Measurements from ENCODE around the gene DNM1.
"Not testable (repeated sequence)": the region's sequence is repeated elsewhere in the genome, so short reads cannot be mapped to it uniquely, and the experiment has no call there.

The DNM1 gene

GRCh38 chr9:128276574-128277270 lies 73.5 kb downstream of the DNM1 start:
- no peak for DNase-seq (ENCODE audit: low read depth)

DNA sequence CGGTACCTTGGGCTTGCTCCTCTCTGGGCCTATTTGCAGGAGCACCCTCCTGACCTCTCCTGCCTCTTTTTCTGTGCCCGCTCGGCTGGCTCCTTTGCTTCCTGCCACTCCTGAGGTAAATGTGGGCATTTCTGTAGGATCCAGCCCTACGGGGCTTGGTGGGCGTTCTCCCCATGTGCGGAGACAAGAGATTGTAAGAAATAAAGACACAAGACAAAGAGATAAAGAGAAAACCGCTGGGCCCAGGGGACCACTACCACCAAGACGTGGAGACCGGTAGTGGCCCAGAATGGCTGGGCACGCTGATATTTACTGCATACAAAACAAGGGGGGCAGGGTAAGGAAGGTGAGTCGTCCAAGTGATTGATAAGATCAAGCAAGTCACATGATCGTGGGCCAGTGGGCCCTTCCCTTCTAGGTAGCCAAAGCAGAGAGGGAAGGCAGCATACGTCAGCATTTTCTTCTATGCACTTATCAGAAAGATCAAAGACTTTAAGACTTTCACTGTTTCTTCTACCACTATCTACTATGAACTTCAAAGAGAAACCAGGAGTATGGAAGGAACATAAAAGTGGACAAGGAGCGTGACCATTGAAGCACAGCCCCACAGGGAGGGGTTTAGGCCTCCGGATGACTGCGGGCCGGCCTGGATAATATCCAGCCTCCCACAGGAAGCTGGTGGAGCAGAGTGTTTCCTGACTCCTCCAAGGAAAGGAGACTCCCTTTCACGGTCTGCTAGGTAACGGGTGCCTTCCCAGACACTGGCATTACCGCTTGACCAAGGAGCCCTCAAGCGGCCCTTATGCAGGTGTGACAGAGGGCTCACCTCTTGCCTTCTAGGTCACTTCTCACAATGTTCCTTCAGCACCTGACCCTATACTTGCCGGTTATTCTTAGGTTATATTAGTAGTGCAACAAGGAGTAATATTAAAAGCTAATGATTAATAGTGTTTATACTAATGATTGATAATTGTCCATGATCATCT lies 76.2 kb downstream of the DNM1 start:
- DNase-seq (ENCODE audit: low read depth): not testable (repeated sequence)

DNA sequence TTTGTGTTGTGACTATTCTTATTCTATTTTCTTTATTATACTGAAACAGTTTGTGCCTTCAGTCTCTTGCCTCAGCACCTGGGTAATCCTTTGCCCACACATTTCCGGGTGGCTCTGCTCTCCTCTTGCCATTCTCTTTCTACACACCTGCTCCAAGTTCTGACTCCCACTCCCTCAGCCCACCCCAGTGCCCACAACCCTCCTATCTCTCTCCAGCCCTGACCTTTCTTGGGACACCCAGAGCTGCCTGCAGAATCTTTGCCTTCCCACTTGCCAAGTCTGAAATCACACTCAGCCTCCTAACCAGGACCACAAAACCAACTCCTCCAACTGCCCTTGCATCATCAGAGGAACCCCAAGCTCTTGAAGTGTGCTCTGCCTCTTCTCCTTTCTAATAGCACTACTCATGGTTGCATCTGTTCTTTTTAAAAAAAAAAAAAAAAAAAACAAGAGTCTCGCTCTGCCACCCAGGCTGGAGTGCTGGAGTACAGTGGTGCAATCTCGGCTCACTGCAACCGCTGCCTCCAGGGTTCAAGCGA lies 77.0 kb downstream of the DNM1 start:
- no peak for DNase-seq (ENCODE audit: low read depth)

DNA sequence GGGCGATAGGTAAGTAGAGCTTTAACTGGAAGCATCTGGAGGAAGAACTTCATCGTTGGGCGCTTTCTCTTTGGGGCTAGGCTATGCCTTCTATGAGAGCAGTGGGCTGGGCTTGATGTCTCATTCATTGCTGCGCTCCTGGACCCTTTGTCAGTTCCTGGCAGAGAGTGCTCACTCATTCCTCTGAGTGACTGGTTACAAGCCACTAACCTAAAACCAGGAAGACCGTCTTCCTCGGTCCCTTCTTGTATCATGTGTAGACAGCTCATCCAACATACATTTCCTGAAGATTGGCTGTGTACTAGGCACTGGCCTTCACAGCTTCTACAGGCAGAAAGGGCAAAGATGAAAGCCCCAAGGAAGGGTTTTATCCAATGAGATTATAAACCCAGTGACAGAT lies 79.3 kb downstream of the DNM1 start:
- DNase-seq (ENCODE audit: low read depth): no peak

GRCh38 chr9:128285033-128285784 lies 82.0 kb downstream of the DNM1 start:
- no peak for DNase-seq (ENCODE audit: low read depth)

GRCh38 chr9:128286440-128286839 lies 83.3 kb downstream of the DNM1 start:
- DNase-seq (ENCODE audit: low read depth): no peak

- no peak for DNase-seq (ENCODE audit: low read depth)
Measured at GRCh38 chr9:128288273-128289004, 85.3 kb downstream of the DNM1 start.

- DNase-seq (ENCODE audit: low read depth): no peak
Measured at GRCh38 chr9:128292009-128292408, 88.8 kb downstream of the DNM1 start.

- no peak for DNase-seq (ENCODE audit: low read depth)
Measured at GRCh38 chr9:128293091-128293490, 89.9 kb downstream of the DNM1 start.

GRCh38 chr9:128294142-128294541 lies 91.0 kb downstream of the DNM1 start:
- no peak for DNase-seq (ENCODE audit: low read depth)

GRCh38 chr9:128296340-128297220 lies 93.4 kb downstream of the DNM1 start:
- DNase-seq (ENCODE audit: low read depth): no peak

- DNase-seq (ENCODE audit: low read depth): no peak
Measured at GRCh38 chr9:128297221-128297773, 94.1 kb downstream of the DNM1 start.

GRCh38 chr9:128298535-128299482 lies 95.6 kb downstream of the DNM1 start:
- DNase-seq (ENCODE audit: low read depth): no peak

GRCh38 chr9:128304136-128304970 lies 101.2 kb downstream of the DNM1 start:
- DNase-seq (ENCODE audit: low read depth): no peak
